MG63 (cell line): ENCODE measurements around the gene PCSK7. TPM values are rescaled to one million over a fixed set of nuclear protein-coding genes. Genes with fewer than 3 reads are reported as not detected.
"Not testable (repeated sequence)": the region's sequence is repeated elsewhere in the genome, so short reads cannot be mapped to it uniquely, and the experiment has no call there.

ENCODE experiments used
- DNase-seq: peaks from one replicate; pipeline ENCODE4 v3.0.0-alpha.2; 2020
- H3K27me3 ChIP-seq: fragments of 250-450 bp; sonication (Bioruptor Pico); 2 replicates; pipeline ENCODE4 v1.5.1; 2020; ENCODE audit warnings: mild to moderate bottlenecking, moderate library complexity
- H3K36me3 ChIP-seq: fragments of 250-450 bp; sonication (Bioruptor Pico); 2 replicates; pipeline ENCODE4 v1.5.1; 2020; ENCODE audit warnings: mild to moderate bottlenecking, moderate library complexity
- H3K4me3 ChIP-seq: fragments of 250-450 bp; sonication (Bioruptor Pico); 2 replicates; pipeline ENCODE4 v1.5.1; 2020; ENCODE audit warnings: mild to moderate bottlenecking, moderate library complexity
- H3K9me3 ChIP-seq: fragments of 250-450 bp; sonication (Bioruptor Pico); 2 replicates; pipeline ENCODE4 v1.5.1; 2020; ENCODE audit warnings: mild to moderate bottlenecking, moderate library complexity
- total RNA-seq: library from RNA; depleted of rRNA; stranded (reverse); fragments of >200 nt; shearing (Covaris generic); gene quantifications from 2 replicates; pipeline ENCODE4 v1.2.3, GENCODE V29; 2014; ENCODE audit warnings: low replicate concordance

Gene PCSK7
- total RNA-seq, 1 experiment from 2014 or later: 24.9 TPM

- Histone ChIP-seq H3K4me3 (no peak overlapping the region), H3K9me3 (no peaks in the 10 kb centered on the region), H3K27me3 (no peaks in the 10 kb centered on the region), H3K36me3 (peaks cover 50% of the 10 kb centered on the region)
- peak; percentile 74 for DNase-seq
Measured at GRCh38 chr11:117221775-117222517, 9.9 kb downstream of the PCSK7 start.

- H3K27me3 ChIP-seq: no peaks in the 10 kb centered on the region
- H3K9me3 ChIP-seq: no peaks in the 10 kb centered on the region
- H3K36me3 ChIP-seq: peaks cover 44% of the 10 kb centered on the region
- H3K4me3 ChIP-seq: no peak overlapping the region
- peak; percentile 49 for DNase-seq
Measured at GRCh38 chr11:117220999-117221774, 10.7 kb downstream of the PCSK7 start.

GRCh38 chr11:117220568-117220967 lies 11.3 kb downstream of the PCSK7 start:
- peaks cover 46% of the 10 kb centered on the region for H3K36me3 ChIP-seq
- no peak overlapping the region for H3K4me3 ChIP-seq
- no peaks in the 10 kb centered on the region for H3K27me3 ChIP-seq
- H3K9me3 ChIP-seq: no peaks in the 10 kb centered on the region
- no peak for DNase-seq

- DNase-seq: no peak
- Histone ChIP-seq H3K36me3 (peaks cover 46% of the 10 kb centered on the region), H3K9me3 (no peaks in the 10 kb centered on the region), H3K4me3 (no peak overlapping the region), H3K27me3 (no peaks in the 10 kb centered on the region)
Measured at GRCh38 chr11:117219995-117220394, 11.9 kb downstream of the PCSK7 start.

- DNase-seq: no peak
- no peak overlapping the region for H3K4me3 ChIP-seq
Measured at GRCh38 chr11:117219455-117219854, 12.4 kb downstream of the PCSK7 start.

GRCh38 chr11:117219001-117219400 lies 12.9 kb downstream of the PCSK7 start:
- no peak overlapping the region for H3K4me3 ChIP-seq
- no peaks in the 10 kb centered on the region for H3K9me3 ChIP-seq
- no peak for DNase-seq
- H3K36me3 ChIP-seq: peaks cover 43% of the 10 kb centered on the region
- H3K27me3 ChIP-seq: no peaks in the 10 kb centered on the region

More at GRCh38 chr11:117219455-117219854, 12.4 kb downstream of the PCSK7 start:
- Histone ChIP-seq H3K36me3 (peaks cover 46% of the 10 kb centered on the region), H3K27me3 (no peaks in the 10 kb centered on the region), H3K9me3 (no peaks in the 10 kb centered on the region)

GRCh38 chr11:117218133-117218915 lies 13.5 kb downstream of the PCSK7 start:
- DNase-seq: no peak
- Histone ChIP-seq H3K4me3 (no peak overlapping the region), H3K36me3 (peaks cover 42% of the 10 kb centered on the region), H3K9me3 (no peaks in the 10 kb centered on the region), H3K27me3 (no peaks in the 10 kb centered on the region)

GRCh38 chr11:117217141-117218084 lies 14.5 kb downstream of the PCSK7 start:
- no peak overlapping the region for H3K4me3 ChIP-seq
- DNase-seq: no peak
- H3K36me3 ChIP-seq: peaks cover 39% of the 10 kb centered on the region

GRCh38 chr11:117214404-117215110 lies 17.3 kb downstream of the PCSK7 start:
- Histone ChIP-seq H3K4me3 (no peak overlapping the region), H3K36me3 (peaks cover 23% of the 10 kb centered on the region), H3K27me3 (no peaks in the 10 kb centered on the region), H3K9me3 (no peaks in the 10 kb centered on the region)
- DNase-seq: no peak

More at GRCh38 chr11:117217141-117218084, 14.5 kb downstream of the PCSK7 start:
- no peaks in the 10 kb centered on the region for H3K27me3 ChIP-seq
- no peaks in the 10 kb centered on the region for H3K9me3 ChIP-seq

- no peaks in the 10 kb centered on the region for H3K9me3 ChIP-seq
- H3K27me3 ChIP-seq: no peaks in the 10 kb centered on the region
- DNase-seq: no peak
- H3K36me3 ChIP-seq: peaks cover 10% of the 10 kb centered on the region
- no peak overlapping the region for H3K4me3 ChIP-seq
Measured at GRCh38 chr11:117212697-117213355, 19.0 kb downstream of the PCSK7 start.

GRCh38 chr11:117210620-117211019 lies 21.3 kb downstream of the PCSK7 start:
- no peaks in the 10 kb centered on the region for H3K9me3 ChIP-seq
- peaks cover 3% of the 10 kb centered on the region for H3K36me3 ChIP-seq
- no peak for DNase-seq
- H3K4me3 ChIP-seq: no peak overlapping the region
- H3K27me3 ChIP-seq: no peaks in the 10 kb centered on the region

GRCh38 chr11:117209351-117210125 lies 22.3 kb downstream of the PCSK7 start:
- not testable (repeated sequence) for H3K36me3 ChIP-seq, H3K9me3 ChIP-seq, H3K27me3 ChIP-seq, DNase-seq, H3K4me3 ChIP-seq

- DNase-seq, H3K4me3 ChIP-seq, H3K27me3 ChIP-seq, H3K36me3 ChIP-seq, H3K9me3 ChIP-seq: not testable (repeated sequence)
Measured at GRCh38 chr11:117208710-117209109, 23.2 kb downstream of the PCSK7 start.

- H3K9me3 ChIP-seq, H3K27me3 ChIP-seq, H3K36me3 ChIP-seq, H3K4me3 ChIP-seq, DNase-seq: not testable (repeated sequence)
Measured at GRCh38 chr11:117207481-117207880, 24.4 kb downstream of the PCSK7 start.
